Natural killer cell (primary cell): Measurements from ENCODE around the gene NDUFB6. TPM values are rescaled to one million over a fixed set of nuclear protein-coding genes. Genes with fewer than 3 reads are reported as not detected.

Experiments
- ATAC-seq, 3 donors: fragments of 150-1000 bp in 2 of 3; fragments of 200-7000 bp in 1 of 3; cut with Tn5 transposase; 1 replicate in 1 of 3; 2 replicates in 2 of 3; pipeline ENCODE4 v1.10.0; 2021; ENCODE audit warnings: mild to moderate bottlenecking in 2 of 3, moderate library complexity in 2 of 3
- DNase-seq, 2 donors: peaks; one replicate each; pipeline versions ENCODE4 v3.0.0 to v3.0.0-alpha.2; 2013 to 2021; ENCODE audit warnings: mixed read lengths in 1 of 2
- H3K27ac ChIP-seq: one replicate; pipeline ENCODE4 v1.5.1; 2013; ENCODE audit warnings: mild to moderate bottlenecking, low read length
- H3K27me3 ChIP-seq: one replicate; pipeline ENCODE4 v1.6.1; 2013; ENCODE audit warnings: low read length; ENCODE audit not compliant: control insufficient read depth, insufficient read depth
- H3K36me3 ChIP-seq: one replicate; pipeline ENCODE4 v1.6.1; 2013; ENCODE audit warnings: low read length; ENCODE audit not compliant: control insufficient read depth, insufficient read depth
- H3K4me1 ChIP-seq: one replicate; pipeline ENCODE4 v1.6.1; 2013; ENCODE audit warnings: low read length; ENCODE audit not compliant: control insufficient read depth, insufficient read depth
- H3K4me3 ChIP-seq: one replicate; pipeline ENCODE4 v1.5.1; 2013; ENCODE audit warnings: low read length
- H3K9me3 ChIP-seq: one replicate; pipeline ENCODE4 v1.6.1; 2013; ENCODE audit warnings: low read length; ENCODE audit not compliant: control insufficient read depth, insufficient read depth
- H3K27ac Mint-ChIP-seq, 2 donors: one replicate each; pipeline ENCODE4 v1.8.0; 2022; ENCODE audit warnings: mild to moderate bottlenecking in 2 of 2, mixed read lengths in 2 of 2, moderate library complexity in 1 of 2
- H3K27me3 Mint-ChIP-seq, 2 donors: one replicate each; pipeline ENCODE4 v1.8.0; 2022; ENCODE audit warnings: low read depth in 2 of 2, mixed read lengths in 2 of 2
- H3K36me3 Mint-ChIP-seq: one replicate; pipeline ENCODE4 v1.8.0; 2022; ENCODE audit warnings: mixed read lengths
- H3K4me1 Mint-ChIP-seq, 2 donors: one replicate each; pipeline ENCODE4 v1.8.0; 2022; ENCODE audit warnings: mixed read lengths in 2 of 2
- H3K4me3 Mint-ChIP-seq: one replicate; pipeline ENCODE4 v1.8.0; 2022; ENCODE audit warnings: mild to moderate bottlenecking, moderate library complexity, mixed read lengths
- H3K9me3 Mint-ChIP-seq, 2 donors: one replicate each; pipeline ENCODE4 v1.8.0; 2022; ENCODE audit warnings: mixed read lengths in 2 of 2
- CTCF ChIP-seq: fragments of 200-600 bp; IDR thresholded peaks from one replicate; pipeline ENCODE4 v1.8.0; 2022; ENCODE audit warnings: antibody characterized with exemption
- WGBS: methylation state at CpG from one replicate; pipeline ENCODE4 v1.1.7; 2013; ENCODE audit warnings: missing lambda C conversion rate; ENCODE audit not compliant: insufficient coverage; 5-methylcytosine and 5-hydroxymethylcytosine counted together
- intact Hi-C: fragments of 100-400 bp; cut with micrococcal nuclease; formaldehyde crosslinking; loops from one replicate; pipeline ENCODE4 v1.14.2; 2022
- total RNA-seq, 4 donors: library from RNA; stranded (reverse); fragments of 120-200 nt in 1 of 4; gene quantifications; one replicate each; pipeline versions ENCODE4 v1.2.3 to v1.2.4, GENCODE V29; 2013 to 2022

Gene NDUFB6
- total RNA-seq, 3 donors from 2014 or later (not counting 1 experiment from before 2014, with no cell fraction given) = 12.6 to 14.6 (median 13.3) TPM

GRCh38 chr9:32523910-32524309 is 49.0 kb downstream of the NDUFB6 start:
- H3K4me1 Mint-ChIP-seq = peaks cover 56 to 59% of the 10 kb centered on the region in 2 donors
- H3K4me1 ChIP-seq = peaks cover 12% of the 10 kb centered on the region
- H3K36me3 Mint-ChIP-seq = no peaks in the 10 kb centered on the region
- no peak for DNase-seq
- no peaks in the 10 kb centered on the region for H3K27me3 ChIP-seq
- no peak for TF ChIP-seq CTCF
- peak overlapping the region; percentile 79 to 96 for H3K27ac Mint-ChIP-seq
- no CpG with 5 or more reads among the region's 1 CpG for WGBS
- intact Hi-C loops = no loop called here
- H3K9me3 Mint-ChIP-seq = no peaks in the 10 kb centered on the region
- no peak for ATAC-seq
- H3K36me3 ChIP-seq = no peaks in the 10 kb centered on the region
- H3K4me3 Mint-ChIP-seq = peak overlapping the region; percentile 93
- H3K27ac ChIP-seq = no peak overlapping the region
- H3K4me3 ChIP-seq = no peak overlapping the region
- H3K27me3 Mint-ChIP-seq = no peaks in the 10 kb centered on the region
- no peaks in the 10 kb centered on the region for H3K9me3 ChIP-seq

GRCh38 chr9:32518276-32518675 is 54.7 kb downstream of the NDUFB6 start:
- Histone ChIP-seq H3K27ac (no peak overlapping the region), H3K4me3 (no peak overlapping the region), H3K4me1 (no peaks in the 10 kb centered on the region), H3K27me3 (no peaks in the 10 kb centered on the region), H3K36me3 (no peaks in the 10 kb centered on the region), H3K9me3 (no peaks in the 10 kb centered on the region)
- no CpG with 5 or more reads among the region's 1 CpG for WGBS
- peaks cover 6% of the 10 kb centered on the region for H3K36me3 Mint-ChIP-seq
- peaks cover 55 to 58% of the 10 kb centered on the region in 2 donors for H3K4me1 Mint-ChIP-seq
- H3K27ac Mint-ChIP-seq = peak overlapping the region in 1 of 2 donors; percentile 56
- H3K9me3 Mint-ChIP-seq = no peaks in the 10 kb centered on the region
- TF ChIP-seq CTCF = no peak
- no peak overlapping the region for H3K4me3 Mint-ChIP-seq
- no peaks in the 10 kb centered on the region for H3K27me3 Mint-ChIP-seq
- ATAC-seq (no peak), DNase-seq (no peak)
- intact Hi-C loops = no loop called here

GRCh38 chr9:32516241-32516640 is 56.7 kb downstream of the NDUFB6 start:
- no peak overlapping the region for H3K4me3 ChIP-seq
- no peak overlapping the region for H3K4me3 Mint-ChIP-seq
- no peaks in the 10 kb centered on the region for H3K36me3 ChIP-seq
- no peak for TF ChIP-seq CTCF
- peaks cover 56 to 58% of the 10 kb centered on the region in 2 donors for H3K4me1 Mint-ChIP-seq
- ATAC-seq (no peak), DNase-seq (no peak)
- H3K27ac Mint-ChIP-seq = peak overlapping the region; percentile 9 to 35
- H3K4me1 ChIP-seq = no peaks in the 10 kb centered on the region
- H3K9me3 Mint-ChIP-seq = no peaks in the 10 kb centered on the region
- H3K36me3 Mint-ChIP-seq = peaks cover 6% of the 10 kb centered on the region
- H3K27me3 ChIP-seq = no peaks in the 10 kb centered on the region
- no peaks in the 10 kb centered on the region for H3K9me3 ChIP-seq
- no peak overlapping the region for H3K27ac ChIP-seq
- intact Hi-C loops = no loop called here
- no peaks in the 10 kb centered on the region for H3K27me3 Mint-ChIP-seq

GRCh38 chr9:32508728-32509127 is 64.2 kb downstream of the NDUFB6 start:
- 100% methylated on average over 1 of the region's 1 CpG for WGBS
- H3K9me3 ChIP-seq = no peaks in the 10 kb centered on the region
- H3K4me1 ChIP-seq = no peaks in the 10 kb centered on the region
- Mint-ChIP-seq H3K36me3 (peaks cover 5% of the 10 kb centered on the region), H3K9me3 (no peaks in the 10 kb centered on the region), H3K4me1 (peaks cover 46 to 65% of the 10 kb centered on the region in 2 donors), H3K27me3 (no peaks in the 10 kb centered on the region), H3K27ac (no peak overlapping the region), H3K4me3 (no peak overlapping the region)
- ATAC-seq = no peak
- H3K27me3 ChIP-seq = no peaks in the 10 kb centered on the region
- H3K36me3 ChIP-seq = peaks cover 2% of the 10 kb centered on the region
- TF ChIP-seq CTCF = no peak
- intact Hi-C loops = no loop called here
- H3K4me3 ChIP-seq = no peak overlapping the region
- no peak for DNase-seq
- no peak overlapping the region for H3K27ac ChIP-seq
